Type B pancreatic cell (in vitro differentiated cells): ENCODE measurements around the gene JAKMIP1. TPM values are rescaled to one million over a fixed set of nuclear protein-coding genes. Genes with fewer than 3 reads are reported as not detected.

Source experiments
- DNase-seq: peaks from one replicate; pipeline ENCODE4 v3.0.0; 2021; ENCODE audit warnings: mixed read lengths; ENCODE audit not compliant: unreplicated experiment; ENCODE audit errors: extremely low spot score
- H3K27ac Mint-ChIP-seq: 2 replicates; pipeline ENCODE4 v1.8.0; 2021; ENCODE audit warnings: mild to moderate bottlenecking, mixed read lengths
- H3K27me3 Mint-ChIP-seq: 2 replicates; pipeline ENCODE4 v1.8.0; 2021; ENCODE audit warnings: mixed read lengths
- H3K36me3 Mint-ChIP-seq: 2 replicates; pipeline ENCODE4 v1.8.0; 2021; ENCODE audit warnings: mixed read lengths
- H3K4me1 Mint-ChIP-seq: one replicate; pipeline ENCODE4 v1.8.0; 2021; ENCODE audit warnings: mixed read lengths; ENCODE audit not compliant: unreplicated experiment
- H3K4me3 Mint-ChIP-seq: 2 replicates; pipeline ENCODE4 v1.8.0; 2021; ENCODE audit warnings: mild to moderate bottlenecking, mixed read lengths
- H3K9me3 Mint-ChIP-seq: 2 replicates; pipeline ENCODE4 v1.8.0; 2021; ENCODE audit warnings: mixed read lengths
- total RNA-seq: library from RNA; stranded (reverse); gene quantifications from 2 replicates; pipeline ENCODE4 v1.2.1, GENCODE V29; 2021; ENCODE audit warnings: low replicate concordance
- TF ChIP-seq, protein P1 (sequence below): fragments of 200-600 bp; sonication (generic); conservative IDR thresholded peaks from 2 replicates; pipeline ENCODE4 v1.5.0; 2021; ENCODE audit warnings: antibody characterized with exemption, mild to moderate bottlenecking

Gene JAKMIP1
- total RNA-seq, 1 donor from 2014 or later, result 0.89 TPM

DNA sequence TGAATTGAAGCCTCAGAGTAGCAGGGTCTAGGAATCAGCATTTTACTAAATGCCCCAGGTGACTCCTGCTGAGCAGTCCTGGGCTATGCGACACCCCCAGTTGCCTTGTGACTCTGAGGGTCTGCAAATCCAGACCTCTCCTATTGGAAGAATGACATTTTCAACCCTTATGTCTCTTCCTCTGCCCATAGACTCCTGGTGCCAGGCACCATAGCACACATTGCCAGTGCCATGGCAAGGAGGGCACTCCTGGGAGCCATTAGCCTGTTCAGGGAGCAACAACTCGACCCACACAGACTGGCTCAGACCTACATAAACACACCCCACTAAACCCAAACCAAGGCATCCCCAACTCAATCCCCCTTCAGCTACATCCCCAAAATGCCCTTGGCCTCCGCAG, 3.7 kb upstream of the JAKMIP1 start:
- TF ChIP-seq, protein P1, sequence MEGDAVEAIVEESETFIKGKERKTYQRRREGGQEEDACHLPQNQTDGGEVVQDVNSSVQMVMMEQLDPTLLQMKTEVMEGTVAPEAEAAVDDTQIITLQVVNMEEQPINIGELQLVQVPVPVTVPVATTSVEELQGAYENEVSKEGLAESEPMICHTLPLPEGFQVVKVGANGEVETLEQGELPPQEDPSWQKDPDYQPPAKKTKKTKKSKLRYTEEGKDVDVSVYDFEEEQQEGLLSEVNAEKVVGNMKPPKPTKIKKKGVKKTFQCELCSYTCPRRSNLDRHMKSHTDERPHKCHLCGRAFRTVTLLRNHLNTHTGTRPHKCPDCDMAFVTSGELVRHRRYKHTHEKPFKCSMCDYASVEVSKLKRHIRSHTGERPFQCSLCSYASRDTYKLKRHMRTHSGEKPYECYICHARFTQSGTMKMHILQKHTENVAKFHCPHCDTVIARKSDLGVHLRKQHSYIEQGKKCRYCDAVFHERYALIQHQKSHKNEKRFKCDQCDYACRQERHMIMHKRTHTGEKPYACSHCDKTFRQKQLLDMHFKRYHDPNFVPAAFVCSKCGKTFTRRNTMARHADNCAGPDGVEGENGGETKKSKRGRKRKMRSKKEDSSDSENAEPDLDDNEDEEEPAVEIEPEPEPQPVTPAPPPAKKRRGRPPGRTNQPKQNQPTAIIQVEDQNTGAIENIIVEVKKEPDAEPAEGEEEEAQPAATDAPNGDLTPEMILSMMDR, result no peak
- DNase-seq, result no peak
- Mint-ChIP-seq H3K4me3 (no peak overlapping the region), H3K27ac (no peak overlapping the region), H3K36me3 (peaks cover 4% of the 10 kb centered on the region), H3K9me3 (peaks cover 9% of the 10 kb centered on the region), H3K4me1 (no peaks in the 10 kb centered on the region), H3K27me3 (peaks cover 63% of the 10 kb centered on the region)

DNA sequence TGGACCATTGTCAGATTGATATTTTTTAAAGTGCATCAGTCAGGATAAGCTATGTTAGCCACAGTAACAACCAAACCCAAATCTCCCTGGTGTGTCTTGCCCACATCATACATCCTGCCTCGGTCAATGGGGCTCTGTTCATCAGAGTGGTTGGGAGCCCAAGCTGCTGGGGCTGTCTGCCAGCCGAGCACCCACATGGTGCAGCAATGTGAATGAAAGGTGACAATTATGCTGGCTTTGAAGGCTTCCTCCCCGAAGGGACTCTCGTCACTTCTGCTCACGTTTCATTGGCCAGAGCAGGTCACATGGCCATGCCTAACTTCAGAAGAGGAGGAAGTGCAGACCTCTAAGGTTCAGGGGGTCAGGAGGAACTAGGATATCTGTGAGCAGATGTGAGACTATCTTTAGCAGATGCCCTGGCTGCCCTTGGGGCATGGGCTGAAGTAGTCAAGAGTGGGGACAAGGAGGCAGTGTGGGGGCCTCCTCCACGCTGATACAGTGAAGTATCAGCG, 1.3 kb upstream of the JAKMIP1 start:
- no peak for DNase-seq
- peaks cover 68% of the 10 kb centered on the region for H3K27me3 Mint-ChIP-seq
- TF ChIP-seq, protein P1, result no peak
- H3K9me3 Mint-ChIP-seq, result peaks cover 9% of the 10 kb centered on the region
- no peaks in the 10 kb centered on the region for H3K4me1 Mint-ChIP-seq
- peaks cover 4% of the 10 kb centered on the region for H3K36me3 Mint-ChIP-seq
- H3K27ac Mint-ChIP-seq, result no peak overlapping the region
- H3K4me3 Mint-ChIP-seq, result peak overlapping the region; percentile 81

- peaks cover 69% of the 10 kb centered on the region for H3K27me3 Mint-ChIP-seq
- H3K4me3 Mint-ChIP-seq, result peak overlapping the region; percentile 81
- no peaks in the 10 kb centered on the region for H3K4me1 Mint-ChIP-seq
- no peak overlapping the region for H3K27ac Mint-ChIP-seq
- TF ChIP-seq, protein P1, result no peak
- peaks cover 4% of the 10 kb centered on the region for H3K36me3 Mint-ChIP-seq
- peaks cover 9% of the 10 kb centered on the region for H3K9me3 Mint-ChIP-seq
- no peak for DNase-seq
These were observed 593 bp upstream of the JAKMIP1 start for GRCh38 chr4:6200922-6201362.

DNA sequence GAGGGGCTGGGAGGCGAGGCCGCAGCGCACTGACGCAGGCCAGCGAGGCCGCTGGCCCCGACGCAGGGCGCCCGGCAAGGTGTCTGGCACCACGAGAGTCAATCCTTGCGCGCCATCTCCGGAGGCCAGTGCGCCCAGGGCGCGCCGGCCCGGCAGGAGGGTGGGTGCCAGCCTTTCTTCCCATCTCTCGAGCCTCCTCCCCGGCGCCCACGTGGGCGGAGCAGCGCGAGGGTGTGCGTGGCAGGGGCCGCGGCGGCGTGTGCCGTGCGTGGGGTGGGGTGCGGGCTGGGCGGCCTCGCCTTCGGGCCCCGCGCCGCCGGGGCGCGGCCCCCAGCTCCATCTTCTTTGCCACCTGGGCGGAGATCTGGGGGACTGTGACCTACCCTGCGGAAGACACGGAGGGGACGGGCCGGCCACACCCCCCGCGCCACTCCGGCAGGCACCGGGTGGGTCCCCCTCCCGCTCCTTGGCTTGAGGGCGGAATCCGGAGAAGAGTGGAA, 877 bp downstream of the JAKMIP1 start:
- peaks cover 9% of the 10 kb centered on the region for H3K9me3 Mint-ChIP-seq
- H3K27me3 Mint-ChIP-seq, result peaks cover 75% of the 10 kb centered on the region
- H3K4me1 Mint-ChIP-seq, result no peaks in the 10 kb centered on the region
- TF ChIP-seq, protein P1, result no peak
- no peak for DNase-seq
- no peak overlapping the region for H3K4me3 Mint-ChIP-seq
- no peak overlapping the region for H3K27ac Mint-ChIP-seq
- H3K36me3 Mint-ChIP-seq, result peaks cover 4% of the 10 kb centered on the region

- Mint-ChIP-seq H3K36me3 (peaks cover 4% of the 10 kb centered on the region), H3K27me3 (peaks cover 75% of the 10 kb centered on the region), H3K4me3 (peak overlapping the region; percentile 83), H3K9me3 (peaks cover 9% of the 10 kb centered on the region), H3K27ac (no peak overlapping the region), H3K4me1 (no peaks in the 10 kb centered on the region)
- TF ChIP-seq, protein P1, result no peak
- no peak for DNase-seq
These were observed 1.5 kb downstream of the JAKMIP1 start for GRCh38 chr4:6198768-6199421.
